GM23248 (cell line): ENCODE results near the gene BCL11B. TPM values are rescaled to one million over a fixed set of nuclear protein-coding genes. Genes with fewer than 3 reads are reported as not detected.

Source experiments
- DNase-seq: peaks from one replicate; pipeline ENCODE4 v3.0.0-alpha.2; 2015
- H2AFZ ChIP-seq: fragments of 200-600 bp; sonication (generic); 2 replicates; pipeline ENCODE4 v1.6.1; 2016; ENCODE audit warnings: antibody characterized with exemption
- H3F3A ChIP-seq: fragments of 200-600 bp; sonication (generic); 2 replicates; pipeline ENCODE4 v1.6.1; 2016; ENCODE audit warnings: mild to moderate bottlenecking, antibody characterized with exemption, mixed run types; ENCODE audit not compliant: insufficient read depth
- H3K27ac ChIP-seq: fragments of 200-600 bp; sonication (generic); 2 replicates; pipeline ENCODE4 v1.5.1; 2016; ENCODE audit warnings: mild to moderate bottlenecking
- H3K27me3 ChIP-seq: fragments of 200-600 bp; sonication (generic); replicated peaks from 2 replicates; pipeline ENCODE4 v1.6.1; 2016; ENCODE audit warnings: mild to moderate bottlenecking; ENCODE audit not compliant: insufficient read depth
- H3K36me3 ChIP-seq: fragments of 200-600 bp; sonication (generic); 2 replicates; pipeline ENCODE4 v1.6.1; 2016; ENCODE audit warnings: low read depth, mild to moderate bottlenecking
- H3K4me1 ChIP-seq: fragments of 200-600 bp; sonication (generic); 2 replicates; pipeline ENCODE4 v1.6.1; 2016; ENCODE audit warnings: mild to moderate bottlenecking; ENCODE audit not compliant: insufficient read depth
- H3K4me2 ChIP-seq: fragments of 200-600 bp; sonication (generic); one replicate; pipeline ENCODE4 v1.6.1; 2016; ENCODE audit warnings: mild to moderate bottlenecking; ENCODE audit not compliant: unreplicated experiment
- H3K4me3 ChIP-seq: fragments of 200-600 bp; sonication (generic); 2 replicates; pipeline ENCODE4 v1.5.1; 2016; ENCODE audit warnings: mild to moderate bottlenecking
- H3K79me2 ChIP-seq: fragments of 200-600 bp; sonication (generic); 2 replicates; pipeline ENCODE4 v1.6.1; 2016; ENCODE audit warnings: mild to moderate bottlenecking; ENCODE audit not compliant: insufficient read depth
- H3K9ac ChIP-seq: fragments of 200-600 bp; sonication (generic); 2 replicates; pipeline ENCODE4 v1.6.1; 2016; ENCODE audit warnings: mild to moderate bottlenecking
- H3K9me2 ChIP-seq: fragments of 200-600 bp; sonication (generic); 2 replicates; pipeline ENCODE4 v1.6.1; 2016; ENCODE audit warnings: mixed run types, mild to moderate bottlenecking, moderate library complexity; ENCODE audit not compliant: insufficient read depth
- H3K9me3 ChIP-seq: fragments of 200-600 bp; sonication (generic); one replicate; pipeline ENCODE4 v1.6.1; 2017; ENCODE audit warnings: low read depth
- H4K20me1 ChIP-seq: fragments of 200-600 bp; sonication (generic); 2 replicates; pipeline ENCODE4 v1.6.0; 2016; ENCODE audit not compliant: insufficient read depth
- EZH2 ChIP-seq: fragments of 200-600 bp; sonication (generic); IDR thresholded peaks from 2 replicates; pipeline ENCODE4 v1.6.1; 2018; ENCODE audit warnings: antibody characterized with exemption, mild to moderate bottlenecking; ENCODE audit not compliant: insufficient read depth, poor library complexity, severe bottlenecking
- EZH2phosphoT487 ChIP-seq: fragments of 200-600 bp; sonication (generic); IDR thresholded peaks from 2 replicates; pipeline ENCODE4 v1.6.1; 2018; ENCODE audit warnings: antibody characterized with exemption, moderate library complexity, mild to moderate bottlenecking, low read depth; ENCODE audit not compliant: insufficient read depth
- WGBS, 2 experiments: methylation state at CpG; one replicate each; pipeline ENCODE4 v1.1.6; 2015 to 2017; ENCODE audit warnings: low lambda C conversion rate in 2 of 2, low coverage in 1 of 2; ENCODE audit errors: missing lambda C conversion rate in 2 of 2; 5-methylcytosine and 5-hydroxymethylcytosine counted together
- in situ Hi-C: fragments of 300-500 bp; cut with MboI; formaldehyde crosslinking; loops from 2 replicates; pipeline ENCODE4 v1.15.0; 2020
- polyA plus RNA-seq: library from polyadenylated mRNA; unstranded; fragments of >200 nt; fragmentation: Nextera tagmentation; extraction: Ambion mirVana; gene quantifications from 2 replicates; pipeline ENCODE4 v1.2.1, GENCODE V29; 2016
- total RNA-seq: library from RNA; depleted of rRNA; stranded (reverse); fragments of >200 nt; shearing (Covaris generic); gene quantifications from 2 replicates; pipeline ENCODE4 v1.2.3, GENCODE V29; 2014

The BCL11B gene
- total and polyA plus RNA-seq, 2 experiments from 2014 or later, result not detected

DNA sequence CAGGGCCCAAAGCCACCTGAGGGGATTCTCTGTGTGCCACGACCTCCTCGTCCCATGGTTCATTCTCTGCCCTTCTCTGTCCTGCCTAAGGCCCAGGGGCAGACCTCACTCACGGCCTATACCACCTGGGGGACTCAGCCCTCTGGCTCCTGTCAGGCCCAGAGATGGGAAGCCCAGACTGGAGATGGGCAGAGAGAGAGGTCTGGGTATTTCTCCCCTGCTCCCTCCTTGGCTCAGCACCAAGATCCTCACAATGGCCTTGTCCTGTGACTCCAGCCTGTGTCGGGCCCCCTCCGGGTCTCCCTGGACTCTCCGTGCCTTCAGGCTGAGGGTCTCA lies 46.9 kb upstream of the BCL11B start:
- Histone ChIP-seq H3K9me2 (no peaks in the 10 kb centered on the region), H3K27me3 (no peaks in the 10 kb centered on the region), H3K9me3 (no peaks in the 10 kb centered on the region), H3K4me2 (no peak overlapping the region), H2AFZ (no peak overlapping the region), H4K20me1 (no peaks in the 10 kb centered on the region), H3F3A (no peaks in the 10 kb centered on the region), H3K36me3 (no peaks in the 10 kb centered on the region), H3K27ac (no peak overlapping the region), H3K4me3 (no peak overlapping the region), H3K9ac (no peak overlapping the region), H3K4me1 (no peaks in the 10 kb centered on the region), H3K79me2 (no peaks in the 10 kb centered on the region)
- WGBS, 2 experiments, result 59 to 63% methylated on average over 5 to 6 of the region's 6 CpGs
- no peak for TF ChIP-seq EZH2phosphoT487
- no peak for TF ChIP-seq EZH2
- DNase-seq, result no peak
- in situ Hi-C loops, result no loop called here

DNA sequence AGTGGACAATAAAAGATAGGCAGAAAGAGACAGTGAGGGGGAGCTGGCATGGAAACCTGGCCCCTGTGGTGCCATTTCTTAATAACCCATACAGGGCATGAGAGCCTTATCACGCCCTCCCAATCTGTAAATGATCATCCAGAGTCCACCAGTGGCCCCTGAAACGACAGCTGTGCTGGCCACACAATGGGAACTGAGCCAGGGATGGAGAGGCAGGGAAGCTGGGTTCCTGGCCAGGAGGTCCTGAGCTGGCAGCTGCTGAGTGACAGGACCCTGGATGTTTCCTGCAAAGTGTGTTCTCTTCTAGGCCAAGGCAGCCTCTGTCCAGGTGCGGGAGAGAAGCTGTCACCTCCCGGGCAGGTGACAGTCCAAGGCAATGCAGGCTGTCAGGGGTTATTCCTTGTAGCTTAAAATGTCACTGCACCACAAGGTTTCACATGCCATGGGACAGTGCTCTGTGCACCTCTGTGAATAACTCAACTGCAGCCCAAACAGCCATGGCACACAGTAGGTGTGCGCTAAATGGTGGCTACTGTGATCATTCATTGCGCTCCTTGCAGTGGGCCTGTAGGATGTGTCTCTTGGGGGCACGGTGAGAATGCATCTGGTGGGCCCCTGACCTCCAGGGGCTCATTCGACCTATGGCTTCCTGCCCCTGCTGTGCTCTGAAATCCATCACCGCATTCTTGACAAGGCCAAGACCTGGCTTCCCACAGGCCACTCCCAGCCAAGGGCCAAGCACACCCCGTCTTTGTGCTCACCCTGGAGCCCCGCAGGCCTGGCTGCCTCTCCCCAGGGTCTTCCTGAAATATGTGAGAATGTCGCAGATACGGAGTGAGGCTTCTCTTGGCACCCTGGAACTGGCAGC lies 46.3 kb upstream of the BCL11B start:
- H3K27ac ChIP-seq, result no peak overlapping the region
- H3F3A ChIP-seq, result no peaks in the 10 kb centered on the region
- no peak overlapping the region for H2AFZ ChIP-seq
- H3K27me3 ChIP-seq, result no peaks in the 10 kb centered on the region
- no peak for DNase-seq
- no peaks in the 10 kb centered on the region for H3K79me2 ChIP-seq
- no peaks in the 10 kb centered on the region for H4K20me1 ChIP-seq
- H3K4me1 ChIP-seq, result no peaks in the 10 kb centered on the region
- no peaks in the 10 kb centered on the region for H3K9me3 ChIP-seq
- TF ChIP-seq EZH2 (no peak), EZH2phosphoT487 (no peak)
- no peak overlapping the region for H3K4me2 ChIP-seq
- WGBS, 2 experiments, result 65 to 68% methylated on average over 10 to 12 of the region's 13 CpGs
- no peak overlapping the region for H3K4me3 ChIP-seq
- H3K9me2 ChIP-seq, result no peaks in the 10 kb centered on the region
- H3K36me3 ChIP-seq, result no peaks in the 10 kb centered on the region
- H3K9ac ChIP-seq, result no peak overlapping the region
- in situ Hi-C loops, result no loop called here

DNA sequence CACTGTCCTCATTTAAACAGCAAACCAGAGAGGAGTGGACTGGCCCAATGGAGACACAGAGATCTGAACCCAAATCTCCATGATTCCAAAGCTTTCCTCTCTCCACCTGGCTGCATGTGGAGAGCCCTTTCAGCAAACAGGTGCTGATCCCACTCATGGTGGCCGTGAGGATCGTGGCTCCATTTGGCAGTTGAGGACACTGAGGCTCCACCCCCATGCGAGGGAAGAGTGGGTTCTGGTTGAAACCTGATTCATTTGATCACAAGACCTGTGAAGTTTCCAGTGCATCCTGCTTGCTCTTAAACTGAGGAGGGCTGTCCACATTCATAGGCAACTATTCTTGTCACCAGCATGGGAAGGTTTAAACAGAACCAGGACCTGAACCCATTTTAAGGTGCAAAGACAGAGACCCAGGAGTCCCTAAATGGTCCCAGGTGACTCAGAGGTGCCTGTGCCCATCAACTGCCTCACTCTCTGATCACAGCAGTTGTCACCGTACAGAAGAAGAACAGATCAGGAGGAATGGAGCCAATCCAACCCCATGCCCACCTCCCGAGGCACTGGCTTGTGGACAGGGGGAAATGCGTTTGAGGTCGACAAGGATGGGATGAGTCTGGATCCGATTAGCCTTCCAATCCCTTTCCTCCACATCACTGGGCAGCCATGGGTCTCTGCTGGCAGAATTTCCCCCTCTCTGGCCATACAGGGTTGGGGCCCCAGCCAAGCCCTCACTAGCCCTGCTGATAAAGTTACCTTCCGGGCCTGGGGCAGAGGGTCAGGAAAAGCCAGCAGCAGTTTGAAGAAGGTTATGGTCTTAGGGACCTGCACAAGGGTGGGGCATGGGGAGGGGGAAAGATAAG lies 45.5 kb upstream of the BCL11B start:
- no peak for DNase-seq
- no peak overlapping the region for H2AFZ ChIP-seq
- H3K4me1 ChIP-seq, result no peaks in the 10 kb centered on the region
- in situ Hi-C loops, result no loop called here
- WGBS, 2 experiments, result 41 to 58% methylated on average over 9 of the region's 9 CpGs
- no peaks in the 10 kb centered on the region for H3K27me3 ChIP-seq
- H3K9me3 ChIP-seq, result no peaks in the 10 kb centered on the region
- H3K9ac ChIP-seq, result no peak overlapping the region
- H3F3A ChIP-seq, result no peaks in the 10 kb centered on the region
- no peaks in the 10 kb centered on the region for H3K79me2 ChIP-seq
- TF ChIP-seq EZH2, result no peak
- no peak for TF ChIP-seq EZH2phosphoT487
- no peak overlapping the region for H3K4me3 ChIP-seq
- no peaks in the 10 kb centered on the region for H4K20me1 ChIP-seq
- no peaks in the 10 kb centered on the region for H3K36me3 ChIP-seq
- no peak overlapping the region for H3K4me2 ChIP-seq
- H3K27ac ChIP-seq, result no peak overlapping the region
- H3K9me2 ChIP-seq, result no peaks in the 10 kb centered on the region

DNA sequence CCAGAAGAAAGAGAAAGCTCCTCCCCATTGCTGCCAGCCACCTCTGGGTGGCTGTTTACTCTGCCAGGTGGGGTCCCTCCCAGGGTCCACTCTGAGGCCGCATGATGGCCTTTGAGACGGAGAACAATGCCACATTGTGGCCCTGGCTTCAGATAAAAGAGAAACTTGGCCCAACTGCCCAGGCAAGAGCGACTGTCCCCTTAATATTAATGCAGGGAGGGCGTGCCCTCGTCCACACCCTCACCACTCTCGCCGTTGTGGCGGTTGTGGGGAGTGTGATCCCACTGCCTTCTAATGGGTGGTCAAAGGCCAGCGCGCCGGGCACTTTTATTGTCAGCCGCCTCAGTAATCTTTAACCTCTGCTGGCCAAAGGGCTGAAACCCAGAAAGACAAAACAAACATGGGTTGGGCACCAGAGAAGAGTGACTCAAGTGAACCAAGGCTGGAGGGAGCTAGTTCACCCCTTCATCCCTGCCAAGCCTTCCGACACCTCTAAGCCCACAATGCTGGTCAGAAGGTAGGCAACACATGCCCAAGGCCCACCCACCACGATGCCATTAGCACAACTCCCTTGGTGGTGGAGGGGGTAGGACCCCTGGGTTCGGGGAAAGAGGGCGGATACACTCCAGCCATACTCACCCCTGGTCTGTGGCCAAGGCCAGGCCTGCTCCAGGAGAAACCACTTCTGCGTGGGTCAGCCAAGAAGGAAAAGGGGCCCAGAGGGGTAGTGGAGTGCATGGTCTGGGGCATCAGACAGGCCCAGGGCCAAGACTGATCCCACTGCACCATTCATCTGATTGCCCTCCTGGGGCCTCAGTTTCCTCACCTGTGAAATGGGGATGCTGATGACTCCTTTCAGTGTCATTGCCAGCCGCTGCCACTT lies 44.5 kb upstream of the BCL11B start:
- 68 to 74% methylated on average over 17 to 18 of the region's 18 CpGs for WGBS, 2 experiments
- no peaks in the 10 kb centered on the region for H3F3A ChIP-seq

More for the DNA sequence above, 44.5 kb upstream of the BCL11B start:
- TF ChIP-seq EZH2 (no peak), EZH2phosphoT487 (no peak)
- DNase-seq, result no peak
- H3K4me3 ChIP-seq, result no peak overlapping the region
- H3K9ac ChIP-seq, result no peak overlapping the region
- H3K79me2 ChIP-seq, result no peaks in the 10 kb centered on the region
- no peaks in the 10 kb centered on the region for H3K4me1 ChIP-seq
- H3K9me3 ChIP-seq, result no peaks in the 10 kb centered on the region
- H3K27me3 ChIP-seq, result no peaks in the 10 kb centered on the region
- H4K20me1 ChIP-seq, result no peaks in the 10 kb centered on the region
- H3K36me3 ChIP-seq, result no peaks in the 10 kb centered on the region
- H3K9me2 ChIP-seq, result no peaks in the 10 kb centered on the region
- no peak overlapping the region for H2AFZ ChIP-seq
- in situ Hi-C loops, result no loop called here
- H3K27ac ChIP-seq, result no peak overlapping the region
- no peak overlapping the region for H3K4me2 ChIP-seq
